ENCODE results near the gene EPN2. TPM values are rescaled to one million over a fixed set of nuclear protein-coding genes. Genes with fewer than 3 reads are reported as not detected.
"Not testable (repeated sequence)": the region's sequence is repeated elsewhere in the genome, so short reads cannot be mapped to it uniquely, and the experiment has no call there.

Gene EPN2
- total RNA-seq, 1 donor from 2014 or later, result 41.6 TPM

GRCh38 chr17:19268611-19269010 lies 31.4 kb downstream of the EPN2 start:
- DNase-seq, result no peak

DNA sequence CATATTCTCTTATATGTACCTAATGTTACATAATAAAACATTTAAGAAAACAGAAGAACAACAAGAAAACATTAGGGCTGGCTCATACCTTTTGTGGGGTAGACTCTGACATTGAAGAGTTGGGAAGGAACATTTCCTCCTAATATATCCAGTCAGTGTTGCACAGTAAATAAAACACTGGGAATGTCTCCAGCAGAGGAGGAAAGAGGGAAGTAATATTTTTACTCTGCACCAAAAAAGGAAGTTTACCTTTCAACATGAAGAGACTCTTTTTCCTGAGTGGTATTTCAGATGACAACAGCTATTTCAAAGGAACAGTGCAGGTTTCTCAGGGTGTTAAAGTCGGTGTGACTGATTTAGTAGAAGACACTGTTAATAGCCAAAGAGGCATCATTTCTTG lies 31.9 kb downstream of the EPN2 start:
- no peak for DNase-seq

- no peak for DNase-seq
Observed at GRCh38 chr17:19269641-19270040, 32.5 kb downstream of the EPN2 start.

- DNase-seq, result no peak
Observed at GRCh38 chr17:19270347-19270703, 33.2 kb downstream of the EPN2 start.

- DNase-seq, result no peak
Observed at GRCh38 chr17:19270704-19271611, 33.8 kb downstream of the EPN2 start.

- DNase-seq, result no peak
Observed at GRCh38 chr17:19271780-19272357, 34.7 kb downstream of the EPN2 start.

- no peak for DNase-seq
Observed at GRCh38 chr17:19273731-19274130, 36.6 kb downstream of the EPN2 start.

- DNase-seq, result no peak
Observed at GRCh38 chr17:19274893-19275292, 37.7 kb downstream of the EPN2 start.

DNA sequence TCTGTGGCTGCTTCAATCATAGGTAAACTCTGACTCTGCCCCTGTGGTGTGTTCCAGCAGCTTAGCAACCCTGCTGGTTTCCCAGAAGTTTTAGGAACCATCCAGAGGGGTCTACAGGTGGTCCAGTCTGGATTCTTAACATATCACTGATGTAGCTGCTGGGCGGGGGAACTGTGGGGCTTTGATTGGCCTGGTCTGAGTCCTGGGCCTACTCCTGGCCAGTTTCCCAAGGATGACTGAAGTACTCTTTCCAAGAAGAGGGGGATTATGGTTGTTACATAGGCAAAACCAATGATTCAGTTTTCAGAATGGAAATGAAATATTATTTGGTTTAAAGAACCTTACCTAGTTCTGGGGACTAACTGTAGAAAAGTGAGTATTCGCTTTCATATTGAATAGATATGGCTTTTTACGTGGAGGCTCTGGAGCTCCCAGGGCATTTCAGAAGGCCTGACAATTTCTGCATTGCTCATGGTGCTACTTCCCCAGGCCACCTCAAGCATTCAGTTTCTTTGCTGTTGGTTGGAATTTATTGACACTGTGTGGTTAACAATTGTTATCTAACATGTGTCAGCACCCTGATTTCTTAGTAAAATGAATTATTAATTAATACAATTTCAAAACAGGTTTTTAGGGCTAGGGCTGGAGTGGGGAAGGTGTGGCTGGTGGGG lies 38.4 kb downstream of the EPN2 start:
- DNase-seq, result no peak

- not testable (repeated sequence) for DNase-seq
Observed at GRCh38 chr17:19278284-19278683, 41.1 kb downstream of the EPN2 start.

- no peak for DNase-seq
Observed at GRCh38 chr17:19278729-19279128, 41.6 kb downstream of the EPN2 start.

DNA sequence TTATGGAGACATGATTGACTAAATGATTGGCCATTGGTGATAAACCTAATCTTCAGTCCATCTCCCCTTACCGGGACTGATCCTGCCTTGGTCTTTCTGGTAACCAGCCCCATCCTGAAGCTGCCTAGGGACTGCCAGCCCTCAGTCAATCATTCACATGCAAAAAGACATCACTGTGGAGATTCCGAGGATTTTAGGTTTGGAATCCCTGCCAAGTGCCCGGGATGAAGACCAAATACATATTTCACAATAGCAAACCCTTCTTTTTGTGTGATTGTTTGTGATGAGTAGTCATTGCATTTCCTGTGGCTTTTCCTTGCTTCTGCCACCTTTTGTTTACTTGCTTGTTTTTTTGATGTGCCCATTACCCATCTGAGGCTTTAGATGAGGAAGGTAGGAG lies 44.0 kb downstream of the EPN2 start:
- DNase-seq, result no peak

DNA sequence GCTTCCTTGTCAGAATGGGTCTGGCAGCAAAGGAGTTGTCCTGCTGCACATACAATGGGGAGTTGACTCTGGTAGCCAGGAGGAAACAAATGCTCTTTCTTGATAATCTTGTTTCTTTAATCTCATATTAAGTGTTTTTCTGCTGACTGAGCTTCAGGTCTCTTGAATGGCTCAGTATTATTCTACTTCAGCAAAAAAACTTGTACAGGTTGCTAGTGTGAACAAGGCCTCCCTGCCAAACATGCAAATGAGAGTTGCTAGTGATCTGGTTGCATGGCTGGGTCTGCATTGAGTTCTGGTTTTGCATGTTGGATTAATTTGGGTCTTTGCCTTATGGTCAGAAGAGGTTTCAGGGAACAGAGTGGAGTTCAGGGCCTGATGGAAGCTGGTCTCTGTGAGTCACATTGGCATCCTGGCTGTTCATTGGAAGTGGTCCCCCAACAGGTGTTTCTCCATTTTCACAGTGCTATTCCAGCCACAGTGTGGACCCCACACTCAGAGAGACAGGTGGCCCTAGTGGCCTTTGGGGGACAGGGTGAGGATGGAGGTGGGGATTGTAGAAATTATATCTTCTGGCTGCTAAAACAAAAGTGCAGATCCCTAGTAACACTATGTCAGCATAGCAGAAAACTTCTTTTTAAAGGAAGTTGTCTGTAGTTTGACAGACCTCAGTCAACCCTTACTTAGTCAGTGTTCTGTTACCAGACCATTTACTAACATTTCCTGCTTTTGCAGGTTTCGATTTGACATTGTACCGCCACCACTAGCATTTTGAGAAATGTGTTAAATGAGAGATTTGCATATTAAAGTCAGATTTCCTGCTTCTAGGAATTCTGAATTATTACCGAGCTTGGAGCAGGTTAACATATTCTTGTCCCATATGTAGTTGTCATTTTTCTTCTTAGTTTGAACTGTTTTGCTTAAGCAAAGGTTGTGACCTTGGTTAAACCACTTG lies 47.1 kb downstream of the EPN2 start:
- no peak for DNase-seq

DNA sequence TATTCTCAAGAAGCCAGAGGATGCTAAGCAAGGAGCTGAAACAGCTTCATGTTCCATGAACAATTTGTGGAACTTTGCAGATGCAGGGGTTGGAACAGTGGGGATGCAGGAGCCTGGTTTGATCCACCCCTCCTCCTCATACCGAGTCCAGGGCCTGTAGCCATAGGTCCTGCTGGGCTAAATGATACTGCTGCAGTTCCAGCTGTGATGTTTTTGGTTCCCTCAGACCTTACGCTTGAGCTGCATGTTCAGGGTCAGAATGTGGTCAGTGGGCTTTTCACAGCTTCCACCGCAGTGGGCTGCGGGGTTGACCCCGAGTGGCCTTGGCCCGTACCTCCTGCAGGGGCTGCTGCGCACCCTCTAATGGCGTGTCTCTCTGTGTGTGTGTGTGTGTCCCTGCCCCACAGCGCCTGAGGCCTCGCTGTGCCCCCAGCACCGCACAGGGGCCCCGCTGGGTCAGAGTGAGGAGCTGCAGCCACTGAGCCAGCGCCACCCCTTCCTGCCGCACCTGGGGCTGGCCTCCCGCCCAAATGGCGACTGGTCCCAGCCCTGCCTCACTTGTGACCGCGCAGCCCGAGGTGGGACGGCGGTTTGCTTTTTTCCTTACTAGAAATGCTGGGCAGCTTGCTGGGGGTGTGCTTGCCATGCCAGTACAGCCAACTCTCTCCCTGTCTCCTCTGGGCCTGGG lies 48.2 kb downstream of the EPN2 start:
- DNase-seq, result no peak

- no peak for DNase-seq
Observed at GRCh38 chr17:19286751-19287341, 49.7 kb downstream of the EPN2 start.

GRCh38 chr17:19287651-19288050 lies 50.5 kb downstream of the EPN2 start:
- DNase-seq, result no peak

- no peak for DNase-seq
Observed at GRCh38 chr17:19288453-19288852, 51.3 kb downstream of the EPN2 start.

DNA sequence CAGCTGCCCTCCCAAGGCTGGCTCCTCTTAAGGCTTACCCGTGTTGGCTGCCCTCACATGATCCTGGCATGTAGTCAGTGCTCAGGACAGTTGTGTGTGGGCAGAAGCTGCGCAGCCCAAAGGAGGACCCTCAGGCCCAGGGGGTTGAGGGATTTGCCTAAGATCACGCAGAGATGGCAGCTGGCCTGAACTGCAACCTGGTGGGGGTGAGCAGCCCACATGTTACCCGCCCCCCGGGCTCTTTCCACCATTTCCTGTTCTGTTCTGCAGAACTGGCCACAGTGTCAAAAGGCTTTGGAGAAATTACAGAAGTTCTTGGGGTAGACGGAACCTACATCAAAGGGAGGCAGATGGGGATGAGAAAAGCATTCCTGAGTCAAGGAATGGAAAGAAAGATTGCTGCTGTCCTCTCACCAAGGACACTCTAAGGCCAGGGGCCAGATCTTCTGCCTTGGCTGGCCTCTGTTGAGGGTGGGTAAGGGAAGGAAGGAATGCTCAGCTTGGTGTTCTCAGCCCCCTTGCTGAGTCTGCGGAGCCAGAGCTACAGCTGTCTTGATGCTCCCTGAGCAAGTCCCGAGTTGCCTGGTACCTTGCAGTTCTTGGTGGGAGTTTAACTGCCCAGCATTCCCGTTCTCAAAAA lies 53.0 kb downstream of the EPN2 start:
- no peak for DNase-seq

DNA sequence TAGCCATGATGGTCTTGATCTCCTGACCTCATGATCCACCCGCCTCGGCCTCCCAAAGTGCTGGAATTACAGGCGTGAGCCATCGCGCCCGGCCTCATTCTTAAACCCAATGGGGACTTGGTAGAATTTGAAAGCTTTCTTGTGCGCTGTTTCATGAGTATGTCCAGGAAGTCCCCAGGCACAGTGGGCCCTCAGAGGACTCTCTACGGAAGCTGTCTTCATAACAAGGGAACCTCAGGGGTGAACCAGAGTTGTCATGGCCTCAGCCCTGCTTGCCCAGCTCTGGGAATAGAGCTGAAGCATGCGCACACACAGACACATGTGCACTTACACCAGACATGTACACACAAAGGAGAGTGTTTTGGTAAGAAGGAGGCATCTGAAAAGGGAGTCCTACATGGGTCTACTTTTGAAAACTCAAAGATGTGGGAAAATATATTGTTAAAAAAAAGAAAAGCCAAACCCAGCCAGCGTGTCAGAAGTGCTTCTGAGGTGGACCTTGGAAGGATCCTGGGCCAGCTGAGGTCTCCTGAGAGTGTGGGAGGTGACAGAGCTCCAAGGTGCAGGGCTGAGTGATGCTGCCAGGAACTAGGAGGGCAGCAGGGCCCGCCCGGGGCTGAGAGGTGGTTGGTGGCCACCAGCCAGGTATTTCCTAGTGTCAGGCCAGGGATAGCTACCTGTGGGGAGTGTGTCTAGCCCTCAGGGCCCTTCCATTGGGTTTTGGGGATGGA lies 54.6 kb downstream of the EPN2 start:
- DNase-seq, result no peak

DNA sequence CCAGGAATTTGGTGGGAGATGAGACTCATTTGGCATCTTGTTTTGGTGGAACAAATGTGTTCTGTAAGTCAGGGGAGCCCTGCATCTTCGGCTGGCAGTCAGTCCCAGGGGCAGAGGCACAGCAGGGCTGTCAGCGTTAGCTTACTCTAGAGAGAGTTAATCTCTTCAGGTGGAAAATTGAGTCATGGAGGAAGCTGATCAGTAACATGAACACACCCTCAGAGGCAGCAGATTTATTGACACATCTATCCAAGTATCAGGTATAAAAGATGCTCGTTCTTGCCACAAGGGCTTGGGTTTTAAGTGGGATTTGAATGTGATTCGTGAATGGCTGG lies 55.2 kb downstream of the EPN2 start:
- no peak for DNase-seq

Data from skin of body (tissue), 2 donors.